Left forelimb (tissue), 1 donor: ENCODE measurements around the gene DDX27.

Experiments
- DNase-seq: peaks from one replicate; pipeline ENCODE4 v3.0.0-alpha.2; 2018; ENCODE audit warnings: low spot score

DDX27 gene

DNA sequence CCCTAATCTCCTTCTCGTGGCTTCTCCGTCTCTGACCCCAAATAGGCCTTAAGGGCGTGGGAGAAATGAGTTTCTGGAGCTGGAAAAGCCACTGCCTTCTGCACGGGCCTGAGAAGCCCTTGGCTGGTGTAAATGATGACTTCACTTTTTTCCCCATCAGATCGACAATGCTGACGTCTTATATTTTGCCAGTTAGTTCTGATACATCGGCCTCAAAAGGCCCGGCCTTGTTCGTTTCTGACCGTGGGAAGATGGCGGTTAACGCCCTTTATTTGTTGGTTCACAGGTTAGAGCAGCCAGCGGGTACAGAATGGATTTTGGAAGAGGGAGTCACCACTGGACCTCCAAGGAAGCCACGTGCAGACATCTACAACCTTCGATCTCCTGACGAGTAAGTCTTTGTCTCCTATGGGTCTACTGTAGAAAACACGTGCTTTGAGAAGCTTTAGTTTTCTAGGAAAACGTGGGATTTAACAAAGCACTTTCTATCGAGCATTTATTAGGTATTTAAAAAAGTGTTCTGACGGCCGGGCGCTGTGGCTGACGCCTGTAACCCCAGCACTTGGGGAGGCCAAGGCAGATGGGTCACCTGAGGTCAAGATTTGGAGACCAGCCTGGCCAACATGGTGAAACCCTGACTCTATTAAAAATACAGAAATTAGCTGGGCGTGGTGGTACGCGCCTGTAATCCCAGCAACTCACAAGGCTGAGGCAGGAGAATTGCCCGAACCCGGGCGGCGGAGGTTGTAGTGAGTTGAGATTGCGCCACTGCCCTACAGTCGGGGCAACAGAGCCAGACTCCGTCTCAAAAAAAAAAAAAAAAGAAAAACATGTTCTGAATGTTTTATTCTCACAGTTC is 59.8 kb downstream of the DDX27 start:
- DNase-seq = no peak

DNA sequence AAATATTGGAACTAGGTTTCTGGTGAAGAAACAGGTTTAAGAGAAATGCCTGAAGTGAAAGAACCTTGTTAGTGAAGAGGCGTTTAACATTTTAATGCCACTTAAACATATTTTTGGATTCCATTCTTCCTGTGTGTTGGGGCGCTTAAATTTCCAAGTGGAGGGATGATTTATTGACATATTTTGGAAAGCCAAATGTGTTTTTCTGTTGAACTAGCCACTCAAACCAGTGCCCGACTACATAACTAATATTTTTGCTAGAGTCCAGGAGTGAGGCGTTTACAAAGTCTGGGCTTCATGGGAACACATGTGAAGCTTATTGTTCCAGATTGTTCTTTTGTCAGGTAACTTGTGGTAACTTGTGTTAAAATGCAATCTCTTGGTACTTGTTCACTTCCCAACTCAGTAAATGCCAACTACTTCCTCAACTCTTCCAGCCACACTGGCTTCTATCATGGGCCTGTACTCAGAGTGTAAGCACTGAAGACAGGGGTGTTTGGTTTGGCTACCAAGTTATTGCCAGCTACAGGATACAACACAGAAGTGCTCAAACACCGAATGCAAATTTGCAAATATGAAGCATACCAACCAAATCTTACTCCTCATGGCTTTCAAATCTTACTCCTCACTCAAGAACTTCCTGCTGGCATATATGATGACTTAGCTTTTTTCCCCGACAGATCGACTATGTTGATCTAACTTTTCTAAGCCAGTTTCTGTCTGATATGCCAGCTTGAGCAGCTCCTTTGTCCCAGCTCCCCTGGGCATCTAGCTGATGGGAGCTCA is 60.7 kb downstream of the DDX27 start:
- no peak for DNase-seq

DNA sequence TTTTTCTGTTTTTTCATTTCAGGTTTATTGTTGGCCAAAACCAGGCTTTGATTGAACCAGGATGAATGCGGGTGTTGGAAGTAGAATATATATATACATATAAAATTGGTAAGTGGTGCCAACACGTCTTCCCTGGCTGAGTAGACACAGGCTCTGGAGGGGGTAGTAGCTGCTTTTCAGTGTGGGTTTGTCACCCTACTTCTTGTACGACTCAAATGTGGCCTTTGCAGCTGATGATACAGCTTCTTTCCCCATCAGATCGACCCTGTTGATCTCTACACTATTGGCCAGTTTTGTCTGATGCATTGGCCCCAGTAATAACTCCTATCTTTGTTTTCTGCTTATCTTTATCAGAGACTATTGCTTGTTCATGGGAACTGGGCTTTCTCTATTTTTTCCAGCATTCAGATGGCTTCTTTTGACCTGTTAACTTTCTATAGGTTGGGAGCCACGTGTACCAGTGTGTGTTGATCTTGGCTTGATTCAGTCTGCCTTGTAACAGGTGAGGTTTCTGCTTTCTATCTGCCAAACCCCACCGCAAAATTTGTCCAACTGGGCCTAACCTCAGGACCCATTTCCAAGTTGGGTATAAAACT is 61.3 kb downstream of the DDX27 start:
- DNase-seq = no peak

DNA sequence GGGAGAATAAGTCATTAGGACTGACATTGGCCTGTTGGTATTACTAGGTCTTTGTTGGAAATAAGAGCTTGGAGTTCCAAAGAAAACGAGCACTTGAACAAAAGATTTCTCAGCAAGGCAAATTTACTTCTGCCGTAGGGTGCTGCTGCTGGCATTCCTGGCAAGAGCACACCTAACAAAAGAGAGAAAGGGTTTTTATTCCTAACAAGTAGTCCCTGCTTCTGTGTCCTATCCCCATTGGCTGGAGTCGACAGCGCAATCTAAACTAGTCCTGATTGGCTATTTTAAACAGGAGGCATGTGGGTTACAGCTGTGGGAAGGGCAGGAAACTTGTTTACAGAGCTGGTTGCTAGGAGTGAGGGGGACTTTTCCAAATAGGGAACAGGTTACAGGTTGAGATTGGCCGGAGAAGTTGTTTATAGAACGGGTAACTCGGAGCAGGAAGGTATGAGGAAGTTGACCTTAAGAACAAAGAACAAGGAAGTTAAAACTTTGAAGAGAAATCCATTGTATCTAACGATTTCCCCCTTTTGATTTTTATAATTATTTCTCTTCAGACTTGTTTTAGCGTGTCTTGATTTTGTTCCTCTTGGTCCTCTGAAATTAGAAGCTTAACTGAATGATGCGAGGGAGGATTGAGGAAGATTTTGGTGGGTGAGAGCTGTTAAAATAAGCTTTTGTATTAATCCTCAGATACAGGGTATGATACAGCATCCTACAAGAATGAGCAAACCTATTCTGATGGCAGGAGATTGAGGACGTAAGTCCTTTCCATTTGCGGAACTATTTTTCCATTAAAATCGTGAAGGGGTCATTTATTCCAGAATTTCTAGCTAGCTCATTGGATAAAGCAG is 62.1 kb downstream of the DDX27 start:
- DNase-seq = no peak

DNA sequence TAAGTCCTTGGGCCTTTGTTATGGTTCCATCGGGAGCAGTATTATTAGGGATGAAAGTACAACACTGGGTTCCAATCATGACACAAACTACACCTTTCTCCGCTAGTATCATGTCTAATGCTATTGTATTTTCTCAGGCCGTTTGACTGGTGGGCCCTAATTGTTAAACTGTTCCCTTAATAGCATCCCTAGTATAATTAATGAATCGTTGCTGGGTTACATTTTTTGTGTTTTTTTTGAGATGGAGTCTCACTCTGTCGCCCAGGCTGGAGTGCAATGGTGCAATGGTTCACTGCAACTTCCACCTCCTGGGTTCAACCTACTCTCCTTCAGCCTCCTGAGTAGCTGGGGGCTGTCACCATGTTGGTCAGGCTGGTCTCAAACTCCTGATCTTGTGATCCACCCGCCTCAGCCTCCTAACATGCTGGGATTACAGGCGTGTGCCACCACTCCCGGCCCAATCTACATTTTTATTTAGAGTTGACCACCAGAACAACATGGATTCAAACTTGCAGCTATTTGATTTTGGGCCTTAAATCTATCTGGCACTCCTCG is 62.8 kb downstream of the DDX27 start:
- DNase-seq = no peak

DNA sequence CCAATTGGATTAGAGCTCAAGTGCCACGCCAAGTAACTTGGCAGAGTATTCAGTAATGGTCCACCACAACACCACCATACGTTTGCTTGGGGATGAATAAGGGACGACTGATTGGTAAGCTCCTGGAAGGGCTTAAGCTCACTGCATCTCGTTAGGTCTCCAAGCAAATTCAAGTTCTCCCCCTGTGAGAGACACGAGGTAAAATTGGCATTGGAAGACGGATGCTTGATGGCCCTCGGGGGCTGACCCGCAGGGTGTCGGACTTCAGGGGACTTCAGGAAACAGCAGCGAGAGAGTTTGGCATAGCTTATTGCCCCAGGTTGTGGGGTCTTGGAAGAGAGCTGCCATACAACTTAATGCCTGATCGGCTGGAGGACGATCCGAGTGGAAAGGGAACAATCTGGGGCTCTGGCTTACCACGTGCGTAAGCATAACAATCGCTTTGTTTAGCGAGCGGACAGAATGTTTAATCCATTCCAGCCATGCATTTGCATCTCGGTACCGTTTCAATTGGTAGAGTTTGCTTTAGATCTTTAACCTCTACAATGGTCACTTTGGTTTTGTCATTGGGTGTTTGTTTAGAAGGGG is 63.5 kb downstream of the DDX27 start:
- no peak for DNase-seq

DNA sequence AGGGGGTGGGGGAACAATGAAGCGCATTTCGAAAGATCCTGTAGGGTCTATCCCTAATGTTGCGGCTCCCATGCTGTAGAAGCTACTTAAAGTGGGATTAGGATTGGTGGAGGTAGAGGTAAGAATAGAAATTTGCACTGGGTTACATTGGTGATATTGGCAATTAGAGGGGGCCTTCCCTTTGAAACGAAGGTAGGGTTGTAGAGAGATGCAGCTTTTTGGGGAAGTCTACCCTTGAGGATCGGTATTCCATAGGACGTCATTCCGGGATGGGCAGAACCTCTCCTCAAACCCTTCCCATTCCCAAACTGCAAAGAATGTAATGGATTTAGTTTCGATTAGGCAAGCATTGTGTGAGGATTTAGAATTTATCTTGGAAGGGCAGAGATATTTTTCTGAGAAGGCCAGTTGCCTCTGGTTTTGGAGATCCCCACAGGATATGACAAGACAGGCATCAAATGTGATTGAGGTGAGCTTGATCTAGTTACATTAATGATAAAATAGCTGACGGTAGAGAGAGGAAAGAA is 64.0 kb downstream of the DDX27 start:
- no peak for DNase-seq

DNA sequence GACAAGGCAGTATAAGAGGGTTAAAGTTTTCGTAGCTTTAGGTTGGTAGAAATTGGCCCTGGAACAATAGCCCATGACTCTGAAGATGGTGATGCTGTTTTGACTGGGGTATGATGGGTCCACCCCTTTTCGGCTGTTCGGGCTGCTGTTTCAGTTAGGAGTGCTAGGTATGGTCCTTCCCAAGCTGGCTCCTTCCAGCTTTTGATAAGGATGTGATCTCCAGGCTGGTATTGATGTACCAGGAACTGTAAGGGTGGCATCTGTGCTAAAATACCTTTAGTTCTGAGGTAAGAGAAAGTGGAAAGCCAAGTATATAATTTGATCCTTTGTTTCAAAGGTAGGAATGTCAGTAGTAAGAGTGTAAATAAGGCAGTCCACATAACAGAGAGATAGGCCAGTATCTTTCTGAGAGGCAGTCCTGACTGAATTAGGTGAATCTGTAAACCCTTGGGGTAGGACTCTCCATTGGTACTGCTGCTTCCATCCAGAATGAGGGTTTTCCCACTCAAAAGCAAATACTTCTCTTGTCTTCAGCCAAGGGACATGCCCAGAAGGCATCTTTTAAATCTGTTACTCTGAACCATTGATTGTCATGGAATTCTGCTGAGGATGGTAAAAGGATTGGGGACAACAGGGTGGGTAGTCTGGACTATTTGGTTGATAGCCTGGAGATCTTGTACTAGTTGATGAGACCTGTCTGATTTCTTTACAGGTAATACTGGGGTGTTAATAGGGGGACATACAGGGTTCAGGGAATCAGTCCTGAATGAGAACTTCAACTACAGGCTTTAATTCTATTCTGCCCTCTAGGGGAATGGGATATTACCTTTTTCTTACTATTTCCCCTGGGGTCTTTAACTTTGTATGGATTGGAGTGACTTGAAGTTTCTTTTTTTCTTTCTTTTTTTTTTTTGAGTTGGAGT is 64.7 kb downstream of the DDX27 start:
- no peak for DNase-seq

DNA sequence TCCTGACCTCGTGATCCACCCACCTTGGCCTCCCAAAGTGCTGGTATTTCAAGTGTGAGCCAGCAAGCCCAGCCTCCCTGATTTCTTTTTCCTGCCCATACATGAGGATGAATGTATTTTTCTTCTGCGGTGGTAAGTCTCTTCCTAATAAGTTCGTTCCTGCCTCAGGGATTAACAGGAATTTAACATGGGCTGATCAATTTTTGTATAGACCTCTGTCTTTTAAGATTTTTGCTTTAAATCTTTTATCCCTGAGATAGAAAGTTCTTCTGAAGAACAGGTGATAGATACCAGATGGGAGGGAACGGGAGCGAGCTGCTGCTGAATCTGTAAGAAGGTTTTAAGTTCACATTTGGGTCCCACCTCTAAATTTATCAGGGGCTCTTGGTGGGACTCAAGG is 65.6 kb downstream of the DDX27 start:
- DNase-seq = no peak

DNA sequence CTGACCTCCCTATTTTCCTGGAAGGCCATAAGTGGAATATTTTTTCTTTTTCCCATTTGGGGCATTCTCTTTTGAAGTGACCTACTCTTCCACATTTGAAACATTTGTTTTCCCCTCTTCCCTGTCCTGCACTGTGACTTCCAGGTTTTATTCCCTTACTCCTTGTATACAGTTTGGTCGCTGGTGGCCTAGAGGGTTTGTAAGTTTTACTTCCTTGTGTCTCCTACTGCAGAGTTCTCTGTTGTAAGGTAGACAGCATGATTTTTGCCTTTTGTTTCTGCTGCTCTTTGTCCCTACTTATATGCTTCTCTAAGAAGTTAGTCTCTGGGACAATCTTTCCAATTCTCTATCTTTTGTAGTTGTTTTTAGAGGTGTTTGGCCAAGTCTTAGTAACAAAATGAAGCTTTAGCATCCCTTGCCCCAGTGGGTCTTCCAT is 66.0 kb downstream of the DDX27 start:
- DNase-seq = no peak

DNA sequence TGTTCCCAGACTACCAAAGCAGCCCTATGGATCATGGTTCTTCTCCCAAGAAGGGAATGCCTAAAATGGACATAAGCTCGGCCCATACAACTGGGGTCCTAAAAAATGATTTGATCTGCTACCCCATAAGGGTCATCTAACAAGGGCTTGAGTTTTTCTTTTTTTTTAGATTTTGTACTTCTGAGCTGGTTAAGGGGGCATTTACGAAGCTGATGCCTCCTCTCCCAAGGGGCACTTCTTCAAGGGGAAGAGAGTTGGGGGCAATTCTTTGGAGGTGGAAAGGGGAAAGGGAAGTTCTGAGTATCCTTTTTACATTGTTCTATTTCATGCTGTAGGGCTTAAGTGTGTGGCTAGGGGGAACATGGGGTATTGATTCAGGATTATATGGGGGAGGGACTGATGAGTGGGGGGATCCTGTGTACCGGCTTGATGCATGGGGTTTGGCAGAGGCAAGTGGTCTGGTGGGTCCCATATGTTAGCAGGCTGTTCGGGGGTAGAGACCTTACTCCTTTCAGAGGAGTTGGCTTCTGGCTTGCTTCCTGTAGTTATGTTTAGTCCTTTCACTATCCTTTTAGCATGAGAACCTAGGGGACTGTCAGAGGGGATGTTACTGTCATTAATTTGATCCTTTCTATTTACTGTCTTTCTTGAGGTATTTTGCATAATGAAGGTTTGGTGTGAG is 66.7 kb downstream of the DDX27 start:
- no peak for DNase-seq

DNA sequence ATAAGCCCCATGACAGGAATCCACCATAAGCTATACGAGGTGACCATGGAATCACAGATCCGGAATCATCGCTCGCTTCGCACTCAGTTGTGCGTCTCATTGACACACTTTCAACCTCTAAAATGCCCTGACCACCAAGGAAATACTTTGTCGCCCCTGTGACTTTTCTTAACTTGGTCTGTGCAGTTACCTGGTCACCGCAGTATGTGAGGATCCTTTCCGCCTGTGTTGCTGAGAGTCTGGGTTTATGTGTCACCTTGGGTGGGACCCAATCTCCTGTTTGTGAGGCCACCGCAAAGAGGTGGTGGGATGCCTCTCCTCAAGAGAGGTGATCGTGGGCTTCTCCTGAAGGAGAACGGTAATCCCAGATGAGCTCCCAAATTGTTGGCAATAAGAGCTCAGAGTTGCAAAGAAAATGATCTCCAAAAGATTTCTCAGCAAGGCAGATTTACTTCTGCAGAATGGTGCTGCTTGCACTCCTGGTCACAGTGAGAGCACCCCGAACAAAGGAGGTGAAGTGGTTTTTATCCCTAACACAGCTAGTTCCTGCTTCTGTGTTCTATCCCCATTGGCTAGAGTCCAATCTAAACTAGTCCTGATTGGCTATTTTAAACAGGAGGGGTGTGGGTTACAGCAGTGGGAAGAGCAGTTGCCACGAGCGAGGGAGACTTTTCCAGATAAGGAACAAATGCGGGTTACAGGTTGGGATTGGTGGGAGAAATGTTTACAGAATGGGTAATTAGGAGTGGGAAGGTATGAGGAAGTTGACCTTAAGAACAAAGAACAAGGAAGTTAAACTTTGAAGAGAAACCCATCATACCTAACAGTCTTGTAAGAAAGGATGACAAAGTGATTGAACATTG is 67.7 kb downstream of the DDX27 start:
- no peak for DNase-seq

DNA sequence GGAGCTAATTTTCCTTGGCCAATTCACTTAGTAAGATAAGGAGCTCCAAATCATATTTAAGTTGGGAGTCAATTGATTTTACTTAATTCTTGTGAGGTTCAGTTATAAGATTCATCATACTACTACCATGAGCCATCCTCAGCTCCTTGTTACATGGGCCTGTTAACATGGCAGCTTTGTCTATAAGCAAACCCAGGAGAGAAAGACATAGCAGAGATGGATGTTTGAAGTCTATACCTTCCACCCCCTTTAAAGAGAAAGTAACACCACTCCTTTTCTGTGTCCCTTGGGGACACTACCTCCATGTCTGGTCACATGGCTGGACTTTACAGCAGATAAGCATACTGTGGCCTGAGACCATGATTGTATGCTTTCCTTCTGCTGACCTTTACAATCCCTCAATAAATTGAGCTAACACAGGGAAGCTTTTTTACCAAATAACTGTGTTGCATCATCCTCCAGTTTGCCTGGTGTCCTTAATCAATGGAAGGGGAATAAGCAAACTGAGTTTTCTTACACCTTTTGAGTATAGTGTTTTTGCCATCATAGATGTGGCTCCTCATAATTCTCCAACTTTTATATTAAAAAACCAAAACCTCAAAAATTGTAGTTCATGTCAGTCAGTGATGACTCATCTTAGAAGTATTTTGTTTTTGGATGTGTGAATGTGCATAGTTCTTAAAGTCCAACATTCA is 68.5 kb downstream of the DDX27 start:
- DNase-seq = no peak

DNA sequence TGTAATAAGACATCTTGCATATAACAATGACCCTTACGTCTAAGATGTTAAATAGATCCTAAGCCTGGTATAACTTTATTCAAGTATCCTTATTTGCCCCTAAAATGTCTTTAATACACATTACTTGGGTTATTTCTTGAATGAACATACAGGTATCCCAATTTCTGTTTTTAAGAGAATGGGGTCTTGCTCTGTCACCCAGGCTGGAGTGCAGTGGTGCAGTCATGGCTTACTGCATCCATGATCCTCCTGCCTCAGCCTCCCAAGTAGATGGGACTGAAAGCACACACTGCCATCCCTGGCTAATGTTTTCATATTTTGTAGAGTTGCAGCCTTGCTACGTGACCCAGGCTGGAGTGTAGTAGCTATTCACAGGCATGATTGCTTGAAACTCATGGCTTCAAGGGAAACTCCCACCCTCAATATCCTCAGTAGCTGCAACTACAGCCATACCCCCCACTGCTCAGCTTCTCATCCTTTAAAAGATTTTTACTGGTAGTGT is 69.1 kb downstream of the DDX27 start:
- DNase-seq = no peak

DNA sequence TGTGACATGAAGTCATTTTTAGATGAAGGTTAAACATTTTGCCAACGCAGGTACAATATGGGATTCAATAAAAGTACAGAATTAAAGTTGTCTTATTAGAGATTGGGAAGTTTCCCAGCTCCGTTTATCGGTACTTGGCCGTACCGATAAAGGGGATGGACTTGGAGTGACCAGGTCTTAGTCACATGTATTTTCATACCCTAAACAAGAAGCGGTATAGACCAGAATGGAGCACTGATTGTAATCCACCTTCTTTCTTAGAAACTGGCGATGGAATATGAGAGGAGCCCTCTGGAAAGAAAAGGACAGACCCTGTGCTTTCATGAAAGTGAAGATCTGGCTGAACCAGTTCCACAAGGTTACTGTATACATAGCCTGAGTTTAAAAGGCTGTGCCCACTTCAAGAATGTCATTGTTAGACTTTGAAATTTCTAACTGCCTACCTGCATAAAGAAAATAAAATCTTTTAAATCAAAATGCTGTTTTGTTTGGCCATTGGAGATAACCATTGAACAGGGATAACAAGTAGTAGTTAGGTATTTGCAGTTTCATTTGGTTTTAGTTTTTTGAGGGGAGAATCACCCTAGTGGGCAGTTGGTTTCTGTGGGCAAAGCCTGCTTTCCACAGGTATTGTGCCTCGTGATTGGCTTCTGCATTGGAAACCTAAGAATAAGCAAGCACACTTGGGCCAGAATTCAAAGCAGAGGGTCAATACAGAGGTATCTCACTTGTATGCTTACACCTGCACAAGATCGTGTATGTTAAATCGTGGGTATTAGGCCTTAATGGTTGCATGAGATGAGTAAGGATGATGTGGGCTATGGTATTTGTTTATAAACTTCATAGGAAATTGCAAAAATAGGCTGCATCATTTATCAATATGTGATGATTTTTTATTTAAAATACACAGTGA is 69.8 kb downstream of the DDX27 start:
- DNase-seq = no peak

DNA sequence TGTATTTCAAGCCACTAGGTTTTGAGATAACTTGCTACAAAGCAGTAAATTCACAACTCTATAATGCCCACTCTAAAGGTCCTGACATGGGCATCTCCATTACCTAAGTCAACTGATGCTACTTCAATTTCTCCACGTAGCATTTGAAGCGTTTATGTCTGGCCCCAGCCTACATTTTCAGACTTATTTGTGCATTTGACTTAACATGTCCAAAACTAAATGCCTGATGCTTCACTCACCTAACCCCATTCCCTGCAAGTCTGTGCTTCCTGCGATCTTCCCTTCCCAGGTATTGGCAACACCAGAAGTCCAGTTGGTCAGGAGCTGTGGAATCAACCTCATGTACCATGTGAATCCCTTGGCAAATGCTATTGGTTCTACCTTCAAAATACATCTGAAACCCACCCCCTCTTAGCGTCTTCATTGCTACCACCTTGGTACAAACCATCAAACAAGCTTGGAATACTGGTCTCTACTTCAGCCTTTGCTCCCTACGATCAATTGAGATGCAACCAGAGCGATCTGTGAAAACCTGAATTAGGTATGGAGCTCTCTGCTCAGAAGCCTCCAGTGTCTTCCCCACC is 71.5 kb downstream of the DDX27 start:
- no peak for DNase-seq
